ENCODE data around the gene ELP2.

ELP2 gene

GRCh38 chr18:36152781-36153180 is 23.1 kb downstream of the ELP2 start:
- TF ChIP-seq, protein P1, sequence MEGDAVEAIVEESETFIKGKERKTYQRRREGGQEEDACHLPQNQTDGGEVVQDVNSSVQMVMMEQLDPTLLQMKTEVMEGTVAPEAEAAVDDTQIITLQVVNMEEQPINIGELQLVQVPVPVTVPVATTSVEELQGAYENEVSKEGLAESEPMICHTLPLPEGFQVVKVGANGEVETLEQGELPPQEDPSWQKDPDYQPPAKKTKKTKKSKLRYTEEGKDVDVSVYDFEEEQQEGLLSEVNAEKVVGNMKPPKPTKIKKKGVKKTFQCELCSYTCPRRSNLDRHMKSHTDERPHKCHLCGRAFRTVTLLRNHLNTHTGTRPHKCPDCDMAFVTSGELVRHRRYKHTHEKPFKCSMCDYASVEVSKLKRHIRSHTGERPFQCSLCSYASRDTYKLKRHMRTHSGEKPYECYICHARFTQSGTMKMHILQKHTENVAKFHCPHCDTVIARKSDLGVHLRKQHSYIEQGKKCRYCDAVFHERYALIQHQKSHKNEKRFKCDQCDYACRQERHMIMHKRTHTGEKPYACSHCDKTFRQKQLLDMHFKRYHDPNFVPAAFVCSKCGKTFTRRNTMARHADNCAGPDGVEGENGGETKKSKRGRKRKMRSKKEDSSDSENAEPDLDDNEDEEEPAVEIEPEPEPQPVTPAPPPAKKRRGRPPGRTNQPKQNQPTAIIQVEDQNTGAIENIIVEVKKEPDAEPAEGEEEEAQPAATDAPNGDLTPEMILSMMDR (IDR thresholded peaks at IDR 0.05; ENCODE audit: insufficient read depth, low read length, poor library complexity, severe bottlenecking) = no peak
- Histone ChIP-seq H3K4me3 (replicated peaks; ENCODE audit: low read depth, low read length) (no peak overlapping the region), H3K36me3 (ENCODE audit: control insufficient read depth, insufficient read depth, low read length) (peaks cover 13% of the 10 kb centered on the region), H3K27me3 (replicated peaks; ENCODE audit: control insufficient read depth, insufficient read depth, low read length) (no peaks in the 10 kb centered on the region)
- no peak for DNase-seq (ENCODE audit: extremely low read depth, insufficient read length)

GRCh38 chr18:36153203-36153602 is 23.5 kb downstream of the ELP2 start:
- TF ChIP-seq, protein P1 (IDR thresholded peaks at IDR 0.05; ENCODE audit: insufficient read depth, low read length, poor library complexity, severe bottlenecking) = no peak
- H3K36me3 ChIP-seq (ENCODE audit: control insufficient read depth, insufficient read depth, low read length) = peaks cover 12% of the 10 kb centered on the region
- no peak for DNase-seq (ENCODE audit: extremely low read depth, insufficient read length)
- no peaks in the 10 kb centered on the region for H3K27me3 ChIP-seq (replicated peaks; ENCODE audit: control insufficient read depth, insufficient read depth, low read length)
- H3K4me3 ChIP-seq (replicated peaks; ENCODE audit: low read depth, low read length) = no peak overlapping the region

DNA sequence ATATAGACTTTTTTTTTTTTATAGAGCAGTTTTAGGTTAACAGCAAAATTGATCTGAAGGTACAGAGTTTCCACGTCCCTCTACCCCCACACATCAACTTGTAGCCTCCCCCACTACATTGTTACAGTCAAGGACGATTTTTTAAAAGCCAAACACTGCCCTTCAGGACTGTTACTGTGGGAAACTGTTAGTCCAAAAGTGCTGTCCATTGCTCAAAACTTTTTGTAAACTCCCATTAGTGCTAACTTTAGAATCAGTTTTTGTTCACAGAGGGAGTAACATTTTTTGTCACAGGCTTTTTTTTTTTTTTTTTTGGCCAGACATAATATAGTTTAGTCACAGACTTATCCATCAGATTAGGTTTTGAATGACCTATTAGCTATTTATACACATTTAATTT is 24.1 kb downstream of the ELP2 start:
- DNase-seq (ENCODE audit: extremely low read depth, insufficient read length) = no peak
- Histone ChIP-seq H3K36me3 (ENCODE audit: control insufficient read depth, insufficient read depth, low read length) (peaks cover 10% of the 10 kb centered on the region), H3K27me3 (replicated peaks; ENCODE audit: control insufficient read depth, insufficient read depth, low read length) (no peaks in the 10 kb centered on the region), H3K4me3 (replicated peaks; ENCODE audit: low read depth, low read length) (no peak overlapping the region)
- TF ChIP-seq, protein P1 (IDR thresholded peaks at IDR 0.05; ENCODE audit: insufficient read depth, low read length, poor library complexity, severe bottlenecking) = no peak

GRCh38 chr18:36155851-36156757 is 26.4 kb downstream of the ELP2 start:
- no peaks in the 10 kb centered on the region for H3K27me3 ChIP-seq (replicated peaks; ENCODE audit: control insufficient read depth, insufficient read depth, low read length)
- H3K36me3 ChIP-seq (ENCODE audit: control insufficient read depth, insufficient read depth, low read length) = peaks cover 10% of the 10 kb centered on the region
- no peak for DNase-seq (ENCODE audit: extremely low read depth, insufficient read length)
- TF ChIP-seq, protein P1 (IDR thresholded peaks at IDR 0.05; ENCODE audit: insufficient read depth, low read length, poor library complexity, severe bottlenecking) = no peak
- H3K4me3 ChIP-seq (replicated peaks; ENCODE audit: low read depth, low read length) = no peak overlapping the region

DNA sequence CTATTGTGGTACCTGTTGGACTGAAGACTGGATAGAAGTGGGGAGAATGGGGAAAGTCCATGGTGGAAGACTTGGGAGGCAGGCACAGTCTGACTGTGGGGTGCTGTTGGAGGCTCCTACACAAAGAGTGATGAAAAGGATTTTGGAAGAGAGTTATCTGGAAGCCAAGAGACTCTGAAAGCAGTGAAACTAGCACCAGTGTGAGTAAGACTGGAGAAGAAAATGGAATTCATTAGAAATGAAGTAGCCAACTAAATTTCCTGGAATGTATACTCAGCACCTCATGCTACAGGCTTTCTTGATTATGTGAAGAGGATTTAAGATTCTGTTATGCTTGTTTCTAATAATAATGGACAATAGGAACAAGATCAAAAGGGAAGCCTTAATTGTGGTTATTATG is 27.7 kb downstream of the ELP2 start:
- no peaks in the 10 kb centered on the region for H3K27me3 ChIP-seq (replicated peaks; ENCODE audit: control insufficient read depth, insufficient read depth, low read length)

More for the DNA sequence above, 27.7 kb downstream of the ELP2 start:
- DNase-seq (ENCODE audit: extremely low read depth, insufficient read length) = no peak
- Histone ChIP-seq H3K4me3 (replicated peaks; ENCODE audit: low read depth, low read length) (no peak overlapping the region), H3K36me3 (ENCODE audit: control insufficient read depth, insufficient read depth, low read length) (peaks cover 11% of the 10 kb centered on the region)
- TF ChIP-seq, protein P1 (IDR thresholded peaks at IDR 0.05; ENCODE audit: insufficient read depth, low read length, poor library complexity, severe bottlenecking) = no peak
